T-cell (primary cell): Measurements from ENCODE around the gene FKBP11. TPM values are rescaled to one million over a fixed set of nuclear protein-coding genes. Genes with fewer than 3 reads are reported as not detected.
"Not testable (repeated sequence)": the region's sequence is repeated elsewhere in the genome, so short reads cannot be mapped to it uniquely, and the experiment has no call there.

Experiments
- ATAC-seq, 4 experiments: fragments of 200-7000 bp in 3 of 4; fragments of 150-1000 bp in 1 of 4; cut with Tn5 transposase; replicated peaks in 1 of 4; 1 replicate in 3 of 4; 2 replicates in 1 of 4; pipeline ENCODE4 v1.10.0; 2021; ENCODE audit warnings: moderate library complexity in 3 of 4, mild to moderate bottlenecking in 2 of 4, moderate number of reproducible peaks in 1 of 4
- CTCF ChIA-PET, 2 donors: fragments of 300-600 bp; sonication (Branson Sonifier 250); formaldehyde crosslinking; loops; one replicate each; lab custom pipeline; 2022; ENCODE audit warnings: antibody characterized with exemption in 2 of 2; lab: Charles Lee
- POLR2A ChIA-PET, 2 donors: fragments of 300-600 bp; sonication (Branson Sonifier 250); formaldehyde crosslinking; loops; one replicate each; lab custom pipeline; 2022; ENCODE audit warnings: antibody characterized with exemption in 2 of 2; lab: Charles Lee
- DNase-seq, 35 experiments: peaks; one replicate each; pipeline versions ENCODE4 v3.0.0 to v3.0.0-alpha.2; 2013 to 2023
- H3K27ac ChIP-seq: one replicate; pipeline ENCODE4 v1.5.1; 2013; ENCODE audit warnings: low read length
- H3K27me3 ChIP-seq, 2 experiments: replicated peaks in 1 of 2; 1 replicate in 1 of 2; 2 replicates in 1 of 2; pipeline versions ENCODE4 v1.6.1 to v1.7.0; 2013; ENCODE audit warnings: low read length in 1 of 2, mixed read lengths in 1 of 2; ENCODE audit not compliant: control insufficient read depth in 2 of 2, insufficient read depth in 2 of 2; ENCODE audit errors: extremely low read depth in 1 of 2
- H3K36me3 ChIP-seq, 2 donors: 1 replicate in 1 of 2; 2 replicates in 1 of 2; pipeline versions ENCODE4 v1.6.1 to v1.7.0; 2013; ENCODE audit warnings: low read length in 1 of 2; ENCODE audit not compliant: control insufficient read depth in 2 of 2, insufficient read depth in 1 of 2; ENCODE audit errors: extremely low read depth in 1 of 2
- H3K4me1 ChIP-seq, 2 experiments: 1 replicate in 1 of 2; 2 replicates in 1 of 2; pipeline versions ENCODE4 v1.6.1 to v1.7.0; 2013; ENCODE audit warnings: low read length in 2 of 2, mixed read lengths in 1 of 2; ENCODE audit not compliant: insufficient read depth in 2 of 2, control insufficient read depth in 1 of 2; ENCODE audit errors: extremely low read depth in 1 of 2
- H3K4me3 ChIP-seq, 2 donors: 1 replicate in 1 of 2; 2 replicates in 1 of 2; pipeline versions ENCODE4 v1.5.1 to v1.7.0; 2013; ENCODE audit warnings: mild to moderate bottlenecking in 2 of 2, low read length in 1 of 2, moderate library complexity in 1 of 2; ENCODE audit not compliant: control insufficient read depth in 1 of 2; ENCODE audit errors: extremely low read depth in 1 of 2
- H3K9me3 ChIP-seq: 2 replicates; pipeline ENCODE4 v1.7.0; 2013
- H3K27ac Mint-ChIP-seq, 2 donors: one replicate each; pipeline ENCODE4 v1.8.0; 2020 to 2021; ENCODE audit warnings: mild to moderate bottlenecking in 2 of 2, mixed read lengths in 2 of 2
- H3K27me3 Mint-ChIP-seq, 2 donors: one replicate each; pipeline ENCODE4 v1.8.0; 2021 to 2022; ENCODE audit warnings: mixed read lengths in 2 of 2
- H3K36me3 Mint-ChIP-seq: one replicate; pipeline ENCODE4 v1.8.0; 2021; ENCODE audit warnings: mixed read lengths
- H3K4me1 Mint-ChIP-seq, 3 donors: one replicate each; pipeline ENCODE4 v1.8.0; 2020 to 2022; ENCODE audit warnings: mixed read lengths in 3 of 3, mild to moderate bottlenecking in 1 of 3
- H3K4me3 Mint-ChIP-seq, 3 donors: one replicate each; pipeline ENCODE4 v1.8.0; 2020 to 2022; ENCODE audit warnings: mild to moderate bottlenecking in 3 of 3, mixed read lengths in 3 of 3, moderate library complexity in 3 of 3
- H3K9me3 Mint-ChIP-seq, 3 donors: one replicate each; pipeline ENCODE4 v1.8.0; 2020 to 2022; ENCODE audit warnings: mixed read lengths in 3 of 3
- WGBS: methylation state at CpG from one replicate; pipeline ENCODE4 v1.1.5; 2013; ENCODE audit warnings: missing lambda C conversion rate; ENCODE audit not compliant: insufficient coverage; 5-methylcytosine and 5-hydroxymethylcytosine counted together
- total RNA-seq, 35 experiments: library from RNA in 6 of 35; stranded (reverse) in 6 of 35; fragments of 120-200 nt in 1 of 35; gene quantifications; one replicate each; pipeline versions ENCODE4 v1.2.1 to v1.2.4 and lab custom pipeline; 2013 to 2026

FKBP11 gene
- total RNA-seq, 5 donors from 2014 or later (not counting 1 experiment from before 2014, with no cell fraction given): 55.6 to 83.0 (median 68.1) TPM

GRCh38 chr12:48917857-48918537, 7.3 kb downstream of the FKBP11 start:
- peaks cover 39 to 49% (median 47%) of the 10 kb centered on the region in 3 donors for H3K4me1 Mint-ChIP-seq
- H3K4me1 ChIP-seq: peaks cover 16 to 45% of the 10 kb centered on the region in 2 experiments
- POLR2A ChIA-PET: interaction anchor here (0.6 to 0.7 kb wide), 4 partner anchors 10 to 103 kb away, joined by 3 read pairs; no protein-coding TSS in a partner anchor
- H3K9me3 Mint-ChIP-seq: no peaks in the 10 kb centered on the region
- DNase-seq (peak in 33 of 35 experiments; percentile 16 to 68 (median 43)), ATAC-seq (peak; percentile 92 to 98 (median 96))
- H3K36me3 ChIP-seq: peaks cover 0 to 22% of the 10 kb centered on the region in 2 donors
- peak overlapping the region; percentile 62 to 64 for H3K4me3 ChIP-seq
- H3K27ac Mint-ChIP-seq: peak overlapping the region; percentile 97 to 98
- peak overlapping the region; percentile 76 for H3K27ac ChIP-seq
- no peaks in the 10 kb centered on the region for H3K27me3 ChIP-seq
- H3K9me3 ChIP-seq: no peaks in the 10 kb centered on the region
- peak overlapping the region; percentile 77 to 91 (median 86) for H3K4me3 Mint-ChIP-seq
- H3K36me3 Mint-ChIP-seq: peaks cover 22% of the 10 kb centered on the region
- CTCF ChIA-PET: interaction anchor here (0.6 to 2.0 kb wide), 8 partner anchors 9 to 177 kb away, joined by 3 to 6 read pairs (median 4); no protein-coding TSS in a partner anchor
- WGBS: no CpG with 5 or more reads among the region's 3 CpGs
- H3K27me3 Mint-ChIP-seq: no peaks in the 10 kb centered on the region

DNA sequence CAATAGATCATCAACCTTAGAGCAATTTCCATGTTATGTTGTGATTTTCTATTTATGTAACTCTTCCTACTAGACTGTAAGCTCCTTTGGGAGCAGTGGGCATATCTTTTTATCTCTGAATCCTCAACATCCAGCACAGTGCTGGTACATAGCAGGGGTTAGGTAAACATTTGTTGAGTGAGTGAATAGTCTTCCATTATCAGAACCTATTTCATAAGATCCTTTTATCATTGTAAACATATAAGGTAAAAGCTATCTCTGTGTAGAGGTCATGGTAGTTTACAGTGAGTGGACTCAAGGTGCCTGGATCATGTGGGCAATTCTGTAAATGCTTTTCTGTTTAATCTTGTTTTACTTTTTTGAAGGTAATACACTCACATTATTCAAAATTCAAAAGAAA, 15.1 kb downstream of the FKBP11 start:
- ATAC-seq: no peak

GRCh38 chr12:48909698-48910097, 15.6 kb downstream of the FKBP11 start:
- H3K36me3 ChIP-seq, H3K27ac Mint-ChIP-seq, H3K4me3 Mint-ChIP-seq, DNase-seq, ATAC-seq, H3K4me3 ChIP-seq, H3K27ac ChIP-seq, H3K4me1 ChIP-seq, H3K4me1 Mint-ChIP-seq, H3K36me3 Mint-ChIP-seq, H3K27me3 Mint-ChIP-seq, H3K27me3 ChIP-seq, POLR2A ChIA-PET, H3K9me3 Mint-ChIP-seq, H3K9me3 ChIP-seq: not testable (repeated sequence)
- WGBS: 96% methylated on average over 4 of the region's 11 CpGs
- CTCF ChIA-PET: interaction anchor here in 1 of 2 donors (0.8 kb wide), 1 partner anchor 21 kb away, joined by 7 read pairs; no protein-coding TSS in a partner anchor

More for the DNA sequence above, 15.1 kb downstream of the FKBP11 start:
- Mint-ChIP-seq H3K4me3 (no peak overlapping the region), H3K27ac (no peak overlapping the region), H3K4me1 (no peaks in the 10 kb centered on the region), H3K9me3 (no peaks in the 10 kb centered on the region), H3K27me3 (no peaks in the 10 kb centered on the region), H3K36me3 (no peaks in the 10 kb centered on the region)
- ChIA-PET POLR2A (interaction anchor here in 1 of 2 donors (0.6 kb wide), 2 partner anchors 28 to 52 kb away, joined by 3 to 9 read pairs; no protein-coding TSS in a partner anchor), CTCF (interaction anchor here (0.5 to 1.7 kb wide), 4 partner anchors 10 to 976 kb away, joined by 3 to 8 read pairs (median 6); no protein-coding TSS in a partner anchor)
- Histone ChIP-seq H3K9me3 (no peaks in the 10 kb centered on the region), H3K36me3 (no peaks in the 10 kb centered on the region), H3K27me3 (no peaks in the 10 kb centered on the region), H3K4me3 (no peak overlapping the region), H3K27ac (no peak overlapping the region), H3K4me1 (no peaks in the 10 kb centered on the region)
- no peak for DNase-seq

- no peak for ATAC-seq
Measured at GRCh38 chr12:48907245-48907644, 18.0 kb downstream of the FKBP11 start.

DNA sequence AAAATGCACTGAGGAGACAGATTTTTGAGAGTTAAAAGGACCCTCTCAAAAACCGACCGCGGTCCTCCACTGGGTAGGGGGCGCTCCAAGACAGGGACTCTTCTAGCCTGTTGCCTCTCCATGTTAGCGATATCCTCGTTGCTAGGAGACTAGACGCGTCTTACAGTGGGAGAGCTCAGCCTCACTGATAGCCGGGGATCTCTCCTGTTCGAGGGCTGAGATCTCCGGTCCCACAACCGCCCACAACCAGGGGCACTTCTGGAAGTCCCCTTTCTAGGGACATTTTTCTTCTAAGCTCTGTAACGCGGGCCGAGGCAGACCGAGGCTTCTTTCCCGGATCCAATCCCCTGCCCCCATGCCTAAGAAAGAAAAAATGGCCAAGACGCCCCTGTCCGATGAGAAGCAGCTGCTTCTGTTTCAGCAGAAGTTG, 21.3 kb downstream of the FKBP11 start:
- DNase-seq (peak; percentile 69 to 91 (median 82)), ATAC-seq (peak; percentile 95 to 100 (median 98))
- no peaks in the 10 kb centered on the region for H3K27me3 Mint-ChIP-seq
- peaks cover 5 to 7% (median 6%) of the 10 kb centered on the region in 3 donors for H3K4me1 Mint-ChIP-seq
- Histone ChIP-seq H3K4me3 (peak overlapping the region; percentile 22 to 48), H3K9me3 (no peaks in the 10 kb centered on the region), H3K36me3 (no peaks in the 10 kb centered on the region), H3K4me1 (peaks cover 0 to 13% of the 10 kb centered on the region in 2 experiments), H3K27ac (no peak overlapping the region), H3K27me3 (peaks cover 0 to 4% of the 10 kb centered on the region in 2 experiments)
- no peaks in the 10 kb centered on the region for H3K9me3 Mint-ChIP-seq
- peak overlapping the region; percentile 56 to 70 (median 70) for H3K4me3 Mint-ChIP-seq
- H3K27ac Mint-ChIP-seq: peak overlapping the region in 1 of 2 donors; percentile 23
- WGBS: under 1% methylated on average over 12 of the region's 19 CpGs
- POLR2A ChIA-PET: interaction anchor here in 1 of 2 donors (0.5 to 1.0 kb wide), 5 partner anchors 16 to 1346 kb away, joined by 3 to 9 read pairs (median 3); partner anchors contain the start of gene FKBP11
- no peaks in the 10 kb centered on the region for H3K36me3 Mint-ChIP-seq
- CTCF ChIA-PET: interaction anchor here (0.5 to 2.8 kb wide), 21 partner anchors 9 to 787 kb away, joined by 3 to 22 read pairs (median 5); partner anchors contain the start of genes DDX23 (in 2 of the 2), ARF3 (in 1 of the 2), FKBP11 (in 1 of the 2) and WNT1 (in 1 of the 2)

More at GRCh38 chr12:48907245-48907644, 18.0 kb downstream of the FKBP11 start:
- Histone ChIP-seq H3K4me1 (peaks cover 0 to 13% of the 10 kb centered on the region in 2 experiments), H3K27me3 (no peaks in the 10 kb centered on the region), H3K9me3 (no peaks in the 10 kb centered on the region), H3K27ac (no peak overlapping the region), H3K4me3 (no peak overlapping the region), H3K36me3 (no peaks in the 10 kb centered on the region)
- 100% methylated on average over 1 of the region's 3 CpGs for WGBS
- peaks cover 5 to 7% (median 6%) of the 10 kb centered on the region in 3 donors for H3K4me1 Mint-ChIP-seq
- DNase-seq: no peak
- no peak overlapping the region for H3K27ac Mint-ChIP-seq
- no peaks in the 10 kb centered on the region for H3K27me3 Mint-ChIP-seq
- CTCF ChIA-PET: interaction anchor here in 1 of 2 donors (0.9 kb wide), 1 partner anchor 10 kb away, joined by 3 read pairs; no protein-coding TSS in a partner anchor
- H3K36me3 Mint-ChIP-seq: no peaks in the 10 kb centered on the region
- POLR2A ChIA-PET: no interaction called here
- H3K9me3 Mint-ChIP-seq: no peaks in the 10 kb centered on the region
- H3K4me3 Mint-ChIP-seq: no peak overlapping the region
